ENCODE data around the gene ADAT3. TPM values are rescaled to one million over a fixed set of nuclear protein-coding genes. Genes with fewer than 3 reads are reported as not detected.

ADAT3 gene
- total RNA-seq, 1 donor from 2014 or later: 18.4 TPM

GRCh38 chr19:1961000-1961883 lies 56.0 kb downstream of the ADAT3 start:
- intact Hi-C loops (cut with DNase I): no loop called here
- Histone ChIP-seq H3K27me3 (no peaks in the 10 kb centered on the region), H3K27ac (no peak overlapping the region), H3K4me1 (no peaks in the 10 kb centered on the region), H3K4me3 (no peak overlapping the region), H3K9me3 (no peaks in the 10 kb centered on the region), H3K36me3 (no peaks in the 10 kb centered on the region)
- no peak for TF ChIP-seq CTCF (IDR thresholded peaks at IDR 0.05)
- DNase-seq (ENCODE audit: low spot score in 2 of 2): no peak

- TF ChIP-seq CTCF (IDR thresholded peaks at IDR 0.05): no peak
- Histone ChIP-seq H3K27me3 (no peaks in the 10 kb centered on the region), H3K27ac (no peak overlapping the region), H3K36me3 (no peaks in the 10 kb centered on the region), H3K9me3 (no peaks in the 10 kb centered on the region), H3K4me3 (no peak overlapping the region), H3K4me1 (no peaks in the 10 kb centered on the region)
- intact Hi-C loops (cut with DNase I): no loop called here
- DNase-seq (ENCODE audit: low spot score in 2 of 2): no peak
Observed at GRCh38 chr19:1962674-1963073, 57.5 kb downstream of the ADAT3 start.

Other genes starting within 250 kb of the ADAT3 start
- not detected for gene ONECUT3, start 151.9 kb upstream of the ADAT3 start, total RNA-seq
- gene ATP8B3, start 93.1 kb upstream of the ADAT3 start, total RNA-seq: 0.11 TPM
- gene REXO1, start 56.9 kb upstream of the ADAT3 start, total RNA-seq: 45.1 TPM
- gene KLF16, start 41.8 kb upstream of the ADAT3 start, total RNA-seq: 15.2 TPM
- 278 TPM for gene ABHD17A, start 19.9 kb upstream of the ADAT3 start, total RNA-seq
- gene SCAMP4, start within 50 bp of the ADAT3 start, total RNA-seq: 322 TPM
- gene CSNK1G2, start 35.8 kb downstream of the ADAT3 start, total RNA-seq: 79.6 TPM
- gene BTBD2, start 110.3 kb downstream of the ADAT3 start, total RNA-seq: 90.1 TPM
- 228 TPM for gene MKNK2, start 145.8 kb downstream of the ADAT3 start, total RNA-seq
- 44.4 TPM for gene MOB3A, start 190.9 kb downstream of the ADAT3 start, total RNA-seq
- not detected for gene IZUMO4, start 191.5 kb downstream of the ADAT3 start, total RNA-seq
- 98.8 TPM for gene AP3D1, start 246.2 kb downstream of the ADAT3 start, total RNA-seq

Measured in ascending aorta (tissue), 2 donors.